ENCODE measurements around the gene GATAD1.

GATAD1 gene

GRCh38 chr7:92485267-92485892 is 38.1 kb downstream of the GATAD1 start:
- DNase-seq = no peak

DNA sequence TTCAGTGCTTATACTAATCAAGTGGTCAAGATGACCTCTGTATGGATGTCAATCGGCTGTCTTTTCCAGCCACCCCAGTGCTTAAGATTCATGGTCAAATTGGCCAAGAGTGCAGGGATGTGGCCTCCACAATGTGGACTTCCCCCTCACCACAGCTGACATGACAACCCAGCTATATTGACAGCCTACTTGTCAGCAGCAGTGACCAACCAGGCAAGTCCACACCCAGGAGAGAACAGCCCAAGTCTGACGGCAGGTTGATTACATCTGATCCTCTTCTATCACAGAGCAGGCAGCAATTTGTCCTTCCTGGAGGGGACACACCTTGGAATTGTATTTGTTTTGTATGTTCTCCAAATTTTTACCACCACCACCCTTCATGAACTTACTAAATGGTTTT is 38.7 kb downstream of the GATAD1 start:
- no peak for DNase-seq

- no peak for DNase-seq
These were observed 40.5 kb downstream of the GATAD1 start for GRCh38 chr7:92487804-92488203.

DNA sequence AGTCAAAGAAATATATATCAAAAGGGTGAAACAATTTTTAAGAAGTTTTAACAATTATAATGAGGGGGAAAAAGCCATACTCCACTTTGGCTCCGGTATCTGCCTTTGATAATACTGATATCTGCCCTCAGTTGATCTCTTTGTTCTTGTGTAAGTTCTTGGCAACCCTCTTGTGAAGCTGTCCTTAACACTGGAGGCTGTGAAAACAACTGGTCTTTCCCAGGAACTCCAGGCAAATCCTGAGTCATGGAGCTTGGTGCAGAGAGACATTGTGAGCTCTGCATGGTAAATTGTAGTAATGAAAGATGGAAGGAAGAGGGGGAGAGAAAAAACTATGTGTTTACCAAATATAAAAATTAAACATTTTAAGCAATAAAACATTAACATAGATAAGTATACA is 42.4 kb downstream of the GATAD1 start:
- no peak for DNase-seq

DNA sequence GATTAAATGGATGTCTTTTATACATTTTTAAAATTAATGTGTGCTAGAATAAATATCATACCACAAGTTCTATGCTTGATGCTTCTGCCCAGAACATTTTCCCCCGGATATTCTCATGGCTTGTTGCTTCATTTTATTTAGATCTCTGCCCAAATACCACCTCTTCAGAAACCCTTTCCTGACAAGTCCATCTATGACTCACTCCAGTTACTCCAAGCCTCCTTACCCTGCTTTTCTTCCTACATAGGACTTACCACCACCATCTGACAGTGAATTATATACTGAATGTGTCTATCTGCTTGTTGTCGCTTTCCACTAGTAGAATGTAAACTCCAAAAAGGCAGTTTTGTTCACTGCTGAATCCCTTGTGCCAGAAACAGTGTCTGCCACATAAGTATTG is 49.6 kb downstream of the GATAD1 start:
- DNase-seq = no peak

DNA sequence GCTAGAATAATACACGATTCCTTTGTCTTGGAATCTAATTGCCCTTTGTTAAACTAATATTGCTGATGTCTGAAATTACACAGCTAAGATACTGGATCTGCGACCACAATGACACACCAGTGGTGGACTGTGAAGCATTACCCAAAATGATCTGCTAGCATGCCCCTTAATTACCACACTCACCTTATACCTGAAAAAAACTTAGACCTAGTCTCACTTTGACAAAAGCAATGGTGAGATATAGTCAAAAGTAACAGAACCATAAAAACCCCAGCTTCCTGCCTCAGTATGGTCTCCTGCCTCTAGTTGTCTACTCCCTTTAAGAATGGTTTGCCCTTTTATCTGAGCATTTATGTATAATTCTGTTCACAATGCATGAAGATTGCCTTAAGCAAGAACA is 51.3 kb downstream of the GATAD1 start:
- no peak for DNase-seq

GRCh38 chr7:92503767-92504166 is 56.5 kb downstream of the GATAD1 start:
- no peak for DNase-seq

DNA sequence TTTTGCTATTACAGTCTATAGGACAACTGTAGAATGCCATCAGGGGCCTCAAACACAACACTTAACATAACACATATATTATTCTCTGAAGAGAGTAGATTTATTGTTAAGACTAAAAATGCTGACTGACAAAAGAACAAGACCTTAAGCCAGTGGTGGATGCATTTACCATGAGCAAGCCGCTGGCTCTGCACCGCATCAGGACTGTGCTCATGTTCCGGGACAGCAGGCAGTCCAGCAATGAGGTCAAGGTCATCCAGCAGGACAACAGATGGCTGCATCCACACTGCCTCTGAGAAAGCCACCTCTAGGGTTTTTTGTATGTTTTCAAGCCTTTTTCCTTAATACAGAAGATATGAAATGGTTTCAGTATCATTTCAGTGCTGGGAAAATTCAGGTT is 57.3 kb downstream of the GATAD1 start:
- DNase-seq = no peak

DNA sequence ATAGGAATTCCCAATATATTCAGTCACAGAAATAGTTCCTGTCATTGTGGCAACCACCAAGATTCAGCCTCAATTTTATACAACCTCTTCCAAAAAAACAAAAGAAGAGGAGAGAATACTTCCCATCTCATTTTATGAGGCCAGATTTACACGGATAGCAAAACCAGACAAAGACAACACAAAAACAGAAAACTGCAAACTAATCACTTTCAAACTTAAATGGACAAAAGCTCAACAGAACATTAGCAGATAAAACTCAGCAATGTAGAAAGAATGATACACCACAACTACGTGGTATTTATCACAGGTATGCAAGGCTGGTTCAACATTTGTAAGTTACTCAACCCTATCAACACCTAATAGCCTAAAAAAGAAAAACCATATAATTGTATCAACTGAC is 59.1 kb downstream of the GATAD1 start:
- DNase-seq = no peak

- no peak for DNase-seq
These were observed 61.7 kb downstream of the GATAD1 start for GRCh38 chr7:92508946-92509345.

Measured in SW 1271 (cell line).